ENCODE data around the gene KCNH8.

KCNH8 gene

DNA sequence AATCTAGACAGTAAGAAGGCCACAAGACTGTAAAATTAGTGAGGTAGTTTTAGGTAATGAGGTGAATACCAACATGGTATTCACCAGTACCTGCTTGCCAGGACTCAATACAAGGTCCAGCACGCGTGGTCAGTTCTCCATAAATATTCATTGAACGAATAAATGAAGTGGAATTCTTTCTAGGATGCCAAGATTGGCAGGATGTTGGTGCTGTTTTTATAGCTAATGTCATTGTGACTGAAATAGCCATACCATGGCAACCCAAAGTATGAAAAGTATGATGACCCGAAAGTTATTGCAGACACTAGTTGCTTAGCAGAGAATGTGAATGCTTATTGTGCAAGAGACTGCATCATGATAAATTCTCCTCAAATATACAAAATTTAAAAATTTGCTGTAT, 307.2 kb downstream of the KCNH8 start:
- no peak overlapping the region for H4K91ac ChIP-seq (ENCODE audit: low read depth, low read length, poor library complexity)

GRCh38 chr3:19456738-19457137, 308.4 kb downstream of the KCNH8 start:
- Histone ChIP-seq H3K4ac (ENCODE audit: low read length) (no peak overlapping the region), H3K4me2 (ENCODE audit: insufficient read depth, low read length, poor library complexity, severe bottlenecking) (no peak overlapping the region), H3K4me3 (ENCODE audit: low read length in 2 of 2) (no peak overlapping the region), H3K14ac (ENCODE audit: low read length) (no peak overlapping the region), H2BK120ac (ENCODE audit: low read depth, low read length) (no peak overlapping the region), H2BK5ac (ENCODE audit: low read length) (no peak overlapping the region), H4K8ac (ENCODE audit: low read depth, low read length) (no peak overlapping the region), H3K79me1 (ENCODE audit: low read depth, low read length) (no peaks in the 10 kb centered on the region), H3K27ac (replicated peaks; ENCODE audit: low read length) (no peak overlapping the region), H3K9me3 (replicated peaks in 1 of 2; ENCODE audit: control insufficient read depth in 2 of 2, insufficient read depth in 1 of 2, low read depth in 1 of 2, low read length in 2 of 2) (no peaks in the 10 kb centered on the region), H2BK15ac (ENCODE audit: low read length) (no peak overlapping the region), H3K4me1 (ENCODE audit: control insufficient read depth in 2 of 2, insufficient read depth in 1 of 2, low read depth in 1 of 2, low read length in 2 of 2) (peaks cover 0 to 2% of the 10 kb centered on the region in 2 donors), H3K18ac (ENCODE audit: low read length) (no peak overlapping the region), H3K36me3 (replicated peaks in 1 of 2; ENCODE audit: control insufficient read depth in 2 of 2, insufficient read depth in 2 of 2, low read length in 2 of 2) (no peaks in the 10 kb centered on the region), H3K27me3 (ENCODE audit: control insufficient read depth in 3 of 3, insufficient read depth in 3 of 3, low read depth in 1 of 3, low read length in 3 of 3) (no peaks in the 10 kb centered on the region), H3K9ac (ENCODE audit: low read depth, low read length, poor library complexity) (no peak overlapping the region), H2AK5ac (ENCODE audit: low read depth, low read length) (no peak overlapping the region), H4K91ac (ENCODE audit: low read depth, low read length, poor library complexity) (no peak overlapping the region), H2AFZ (ENCODE audit: low read length) (no peak overlapping the region), H3K23ac (ENCODE audit: low read depth, low read length, poor library complexity) (no peak overlapping the region), H2BK12ac (ENCODE audit: low read length) (no peak overlapping the region)
- no peak for DNase-seq (ENCODE audit: low spot score)
- no CpG with 5 or more reads among the region's 3 CpGs for WGBS, 2 donors (ENCODE audit: extremely low coverage in 2 of 2, insufficient read length in 2 of 2, insufficient replicate concordance in 1 of 2)

More for the DNA sequence above, 307.2 kb downstream of the KCNH8 start:
- Histone ChIP-seq H3K27me3 (ENCODE audit: control insufficient read depth in 3 of 3, insufficient read depth in 3 of 3, low read depth in 1 of 3, low read length in 3 of 3) (no peaks in the 10 kb centered on the region), H3K9ac (ENCODE audit: low read depth, low read length, poor library complexity) (no peak overlapping the region), H2BK15ac (ENCODE audit: low read length) (no peak overlapping the region), H2BK12ac (ENCODE audit: low read length) (no peak overlapping the region), H3K4me1 (ENCODE audit: control insufficient read depth in 2 of 2, insufficient read depth in 1 of 2, low read depth in 1 of 2, low read length in 2 of 2) (peaks cover 0 to 5% of the 10 kb centered on the region in 2 donors), H3K4me2 (ENCODE audit: insufficient read depth, low read length, poor library complexity, severe bottlenecking) (no peak overlapping the region), H3K18ac (ENCODE audit: low read length) (no peak overlapping the region), H3K4ac (ENCODE audit: low read length) (no peak overlapping the region), H2AK5ac (ENCODE audit: low read depth, low read length) (no peak overlapping the region), H3K27ac (replicated peaks; ENCODE audit: low read length) (no peak overlapping the region), H3K4me3 (ENCODE audit: low read length in 2 of 2) (no peak overlapping the region), H3K36me3 (replicated peaks in 1 of 2; ENCODE audit: control insufficient read depth in 2 of 2, insufficient read depth in 2 of 2, low read length in 2 of 2) (no peaks in the 10 kb centered on the region), H4K8ac (ENCODE audit: low read depth, low read length) (no peak overlapping the region), H2BK5ac (ENCODE audit: low read length) (no peak overlapping the region), H2BK120ac (ENCODE audit: low read depth, low read length) (no peak overlapping the region), H2AFZ (ENCODE audit: low read length) (no peak overlapping the region), H3K79me1 (ENCODE audit: low read depth, low read length) (no peaks in the 10 kb centered on the region), H3K23ac (ENCODE audit: low read depth, low read length, poor library complexity) (no peak overlapping the region), H3K9me3 (replicated peaks in 1 of 2; ENCODE audit: control insufficient read depth in 2 of 2, insufficient read depth in 1 of 2, low read depth in 1 of 2, low read length in 2 of 2) (no peaks in the 10 kb centered on the region), H3K14ac (ENCODE audit: low read length) (no peak overlapping the region)
- DNase-seq (ENCODE audit: low spot score), result no peak
- WGBS, 2 donors (ENCODE audit: extremely low coverage in 2 of 2, insufficient read length in 2 of 2, insufficient replicate concordance in 1 of 2), result no CpG with 5 or more reads among the region's 4 CpGs

DNA sequence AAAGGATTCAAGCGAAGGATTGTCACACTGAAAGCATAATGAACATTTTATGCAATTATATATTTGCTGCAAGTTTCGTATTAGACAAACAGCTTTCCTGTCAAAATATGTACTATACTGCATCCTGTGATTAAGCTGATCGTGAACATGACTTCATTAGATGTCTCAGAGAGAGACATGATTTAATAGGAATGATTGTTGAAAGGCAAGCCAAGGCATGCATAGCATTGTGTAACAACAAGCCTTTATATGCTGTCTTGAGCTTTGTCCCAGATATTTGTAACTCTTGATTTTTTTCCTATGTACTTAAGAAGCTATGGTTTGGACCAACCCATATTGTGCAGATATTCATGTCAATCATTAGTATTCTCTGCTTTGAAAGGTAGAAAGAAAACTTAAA, 309.1 kb downstream of the KCNH8 start:
- H2BK12ac ChIP-seq (ENCODE audit: low read length), result no peak overlapping the region
- peaks cover 0 to 2% of the 10 kb centered on the region in 2 donors for H3K4me1 ChIP-seq (ENCODE audit: control insufficient read depth in 2 of 2, insufficient read depth in 1 of 2, low read depth in 1 of 2, low read length in 2 of 2)
- no peak overlapping the region for H3K14ac ChIP-seq (ENCODE audit: low read length)
- H4K91ac ChIP-seq (ENCODE audit: low read depth, low read length, poor library complexity), result no peak overlapping the region
- H3K27me3 ChIP-seq (ENCODE audit: control insufficient read depth in 3 of 3, insufficient read depth in 3 of 3, low read depth in 1 of 3, low read length in 3 of 3), result no peaks in the 10 kb centered on the region
- H3K27ac ChIP-seq (replicated peaks; ENCODE audit: low read length), result no peak overlapping the region
- H3K36me3 ChIP-seq (replicated peaks in 1 of 2; ENCODE audit: control insufficient read depth in 2 of 2, insufficient read depth in 2 of 2, low read length in 2 of 2), result no peaks in the 10 kb centered on the region
- H2BK120ac ChIP-seq (ENCODE audit: low read depth, low read length), result no peak overlapping the region
- H2AK5ac ChIP-seq (ENCODE audit: low read depth, low read length), result no peak overlapping the region
- no peaks in the 10 kb centered on the region for H3K9me3 ChIP-seq (replicated peaks in 1 of 2; ENCODE audit: control insufficient read depth in 2 of 2, insufficient read depth in 1 of 2, low read depth in 1 of 2, low read length in 2 of 2)
- H2BK5ac ChIP-seq (ENCODE audit: low read length), result no peak overlapping the region
- H2BK15ac ChIP-seq (ENCODE audit: low read length), result no peak overlapping the region
- DNase-seq (ENCODE audit: low spot score), result no peak
- H4K8ac ChIP-seq (ENCODE audit: low read depth, low read length), result no peak overlapping the region
- no peak overlapping the region for H3K9ac ChIP-seq (ENCODE audit: low read depth, low read length, poor library complexity)
- no peak overlapping the region for H3K4me2 ChIP-seq (ENCODE audit: insufficient read depth, low read length, poor library complexity, severe bottlenecking)
- H3K4ac ChIP-seq (ENCODE audit: low read length), result no peak overlapping the region
- H3K79me1 ChIP-seq (ENCODE audit: low read depth, low read length), result no peaks in the 10 kb centered on the region
- H3K23ac ChIP-seq (ENCODE audit: low read depth, low read length, poor library complexity), result no peak overlapping the region
- H3K18ac ChIP-seq (ENCODE audit: low read length), result no peak overlapping the region
- no peak overlapping the region for H3K4me3 ChIP-seq (ENCODE audit: low read length in 2 of 2)
- WGBS, 2 donors (ENCODE audit: extremely low coverage in 2 of 2, insufficient read length in 2 of 2, insufficient replicate concordance in 1 of 2), result no CpG with 5 or more reads among the region's 3 CpGs
- no peak overlapping the region for H2AFZ ChIP-seq (ENCODE audit: low read length)

- Histone ChIP-seq H3K4ac (ENCODE audit: low read length) (no peak overlapping the region), H2BK15ac (ENCODE audit: low read length) (no peak overlapping the region), H3K9me3 (replicated peaks in 1 of 2; ENCODE audit: control insufficient read depth in 2 of 2, insufficient read depth in 1 of 2, low read depth in 1 of 2, low read length in 2 of 2) (peaks cover 0 to 3% of the 10 kb centered on the region in 2 donors), H2BK12ac (ENCODE audit: low read length) (no peak overlapping the region), H4K91ac (ENCODE audit: low read depth, low read length, poor library complexity) (no peak overlapping the region), H3K4me1 (ENCODE audit: control insufficient read depth in 2 of 2, insufficient read depth in 1 of 2, low read depth in 1 of 2, low read length in 2 of 2) (peaks cover 0 to 2% of the 10 kb centered on the region in 2 donors), H3K79me1 (ENCODE audit: low read depth, low read length) (no peaks in the 10 kb centered on the region), H2BK5ac (ENCODE audit: low read length) (no peak overlapping the region), H3K23ac (ENCODE audit: low read depth, low read length, poor library complexity) (no peak overlapping the region), H2AK5ac (ENCODE audit: low read depth, low read length) (no peak overlapping the region), H3K4me2 (ENCODE audit: insufficient read depth, low read length, poor library complexity, severe bottlenecking) (no peak overlapping the region), H2AFZ (ENCODE audit: low read length) (no peak overlapping the region), H2BK120ac (ENCODE audit: low read depth, low read length) (no peak overlapping the region), H3K18ac (ENCODE audit: low read length) (no peak overlapping the region), H3K27ac (replicated peaks; ENCODE audit: low read length) (no peak overlapping the region), H3K4me3 (ENCODE audit: low read length in 2 of 2) (no peak overlapping the region), H4K8ac (ENCODE audit: low read depth, low read length) (no peak overlapping the region), H3K14ac (ENCODE audit: low read length) (no peak overlapping the region), H3K9ac (ENCODE audit: low read depth, low read length, poor library complexity) (no peak overlapping the region), H3K27me3 (ENCODE audit: control insufficient read depth in 3 of 3, insufficient read depth in 3 of 3, low read depth in 1 of 3, low read length in 3 of 3) (no peaks in the 10 kb centered on the region), H3K36me3 (replicated peaks in 1 of 2; ENCODE audit: control insufficient read depth in 2 of 2, insufficient read depth in 2 of 2, low read length in 2 of 2) (peaks cover 0 to 2% of the 10 kb centered on the region in 2 donors)
- no peak for DNase-seq (ENCODE audit: low spot score)
Measured at GRCh38 chr3:19467761-19468160, 319.5 kb downstream of the KCNH8 start.
